Erythroblast (primary cell): ENCODE data around the gene DEDD.

ENCODE experiments used
- DNase-seq, 2 experiments: peaks; one replicate each; lab custom pipeline; 2025; lab: John Stamatoyannopoulos, UW
- GATA1 ChIP-seq: IDR thresholded peaks from 2 replicates; pipeline ENCODE4 v1.6.1; 2011; ENCODE audit warnings: low read depth, mild to moderate bottlenecking, control low read depth, low read length, moderate library complexity
- POLR2A ChIP-seq: IDR thresholded peaks from 2 replicates; pipeline ENCODE4 v1.6.1; 2011; ENCODE audit warnings: mild to moderate bottlenecking, low read length

Gene DEDD

DNA sequence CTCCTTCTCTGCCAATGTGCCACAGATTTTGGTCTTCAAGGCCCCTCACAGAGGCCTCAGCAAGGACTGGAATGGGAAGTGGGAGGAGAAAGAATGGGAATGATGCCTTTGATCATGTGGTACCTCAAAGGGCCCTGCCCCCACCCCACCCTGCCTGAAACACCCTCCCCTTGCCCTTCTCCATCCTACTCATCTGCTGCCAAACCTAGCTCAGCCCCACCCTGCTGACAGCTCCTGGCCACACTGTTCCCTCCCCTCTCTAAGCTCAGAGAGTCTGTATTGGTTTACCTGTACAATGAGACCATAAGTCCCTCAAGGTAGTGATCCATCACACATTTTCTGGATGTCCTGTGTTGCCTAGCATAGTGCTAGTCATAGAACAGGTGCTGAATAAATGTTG lies 56.1 kb downstream of the DEDD start:
- DNase-seq, result no peak
- TF ChIP-seq POLR2A, result no peak
- TF ChIP-seq GATA1, result no peak

DNA sequence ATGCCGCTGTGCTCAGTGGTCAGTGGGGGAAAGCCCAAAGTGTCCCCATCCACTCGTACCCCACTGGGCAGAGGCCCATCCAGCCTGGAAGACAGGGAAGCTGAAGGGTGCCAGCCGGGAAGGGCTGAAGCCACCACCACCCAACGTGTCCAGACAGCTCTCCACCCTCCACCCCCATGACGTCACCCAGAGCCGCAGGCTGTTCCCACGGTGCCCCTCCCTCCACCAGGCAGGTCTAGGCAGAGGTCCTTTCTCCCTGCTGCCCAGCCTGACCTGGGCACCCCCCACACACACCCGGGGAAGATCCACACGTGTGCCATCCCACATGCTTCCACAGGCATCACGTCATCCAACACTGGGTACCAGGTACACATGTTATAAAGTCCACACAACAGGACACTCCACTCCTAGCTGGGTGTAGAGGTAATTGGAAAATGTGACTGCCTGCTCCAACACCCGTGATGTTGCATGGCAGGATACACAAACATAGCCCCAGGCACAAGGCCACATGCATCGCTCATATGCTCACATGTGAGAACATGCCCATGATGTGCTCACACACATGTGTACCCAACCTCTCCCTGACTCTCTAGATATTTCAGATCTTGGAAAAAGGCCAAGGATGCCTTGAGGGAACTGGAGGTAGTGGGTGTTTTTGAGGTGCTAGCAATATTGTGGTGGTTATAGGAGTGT lies 57.6 kb downstream of the DEDD start:
- TF ChIP-seq GATA1, result no peak
- TF ChIP-seq POLR2A, result no peak
- DNase-seq, result peak in 1 of 2 experiments; percentile 50

DNA sequence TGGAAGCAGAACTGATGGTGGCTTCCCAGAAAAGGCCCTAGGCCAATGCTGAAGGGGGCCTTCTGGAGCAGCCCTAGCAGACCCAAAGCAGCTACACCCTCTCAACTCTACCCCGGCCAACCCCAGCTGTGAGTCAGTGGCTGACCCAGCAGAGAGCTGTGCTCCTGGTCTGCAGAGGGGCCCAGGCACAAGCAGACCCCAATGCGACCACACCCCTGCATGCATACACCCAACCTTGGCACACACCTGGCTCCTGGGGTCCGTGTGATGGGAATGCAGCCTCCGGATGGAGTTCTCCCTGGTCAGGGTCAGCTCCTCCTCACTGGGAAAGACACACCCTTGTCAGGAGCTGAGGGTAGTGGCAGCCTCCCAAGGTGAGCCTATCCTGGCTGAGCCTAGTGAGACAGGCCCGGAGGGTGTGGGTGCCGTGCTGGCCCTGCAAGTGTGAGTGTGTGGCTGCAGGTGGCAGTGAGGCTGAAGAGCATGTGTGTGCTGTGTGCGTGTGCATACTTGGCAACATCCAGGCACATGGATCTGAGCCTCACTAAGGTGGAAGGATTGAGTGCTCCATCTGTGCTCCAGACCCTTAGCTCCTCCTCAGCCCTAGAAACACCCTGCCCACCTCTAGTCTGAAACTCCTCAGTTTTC lies 58.9 kb downstream of the DEDD start:
- no peak for DNase-seq
- TF ChIP-seq GATA1, result no peak
- no peak for TF ChIP-seq POLR2A

DNA sequence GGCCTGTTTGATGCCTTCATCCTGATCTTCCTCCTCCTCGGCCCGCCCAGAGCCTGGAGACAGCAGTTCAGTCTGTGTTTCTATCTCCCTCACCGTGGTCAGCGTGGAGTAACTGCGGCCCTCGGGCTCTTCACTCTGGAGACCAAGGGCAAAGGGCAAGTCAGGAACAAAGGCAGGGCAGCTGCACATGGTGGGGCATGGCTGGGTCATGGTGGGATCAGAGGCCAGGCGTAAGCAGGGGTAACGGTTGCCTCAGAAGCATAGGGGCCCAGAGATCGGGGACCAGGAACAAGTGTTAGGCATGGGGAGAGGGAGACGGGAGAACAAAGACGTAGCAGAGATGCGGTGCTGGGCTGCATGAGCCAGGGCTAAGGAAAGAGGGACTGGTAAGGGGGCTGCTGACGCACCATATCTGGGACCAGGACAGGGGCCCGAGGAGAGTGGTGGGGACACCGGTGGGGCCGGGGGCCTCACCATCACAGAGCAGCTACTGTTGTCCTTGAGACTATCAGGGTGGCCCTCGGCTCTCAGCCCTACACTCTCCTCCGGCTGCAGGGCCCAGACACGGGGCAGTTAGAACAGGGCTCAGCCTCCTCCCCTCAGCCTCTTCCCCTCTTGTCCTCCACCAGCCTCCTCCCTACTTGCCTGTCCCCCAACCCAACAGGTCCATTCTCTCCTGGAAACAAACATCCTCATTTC lies 59.6 kb downstream of the DEDD start:
- DNase-seq, result no peak
- TF ChIP-seq GATA1, result no peak
- no peak for TF ChIP-seq POLR2A

DNA sequence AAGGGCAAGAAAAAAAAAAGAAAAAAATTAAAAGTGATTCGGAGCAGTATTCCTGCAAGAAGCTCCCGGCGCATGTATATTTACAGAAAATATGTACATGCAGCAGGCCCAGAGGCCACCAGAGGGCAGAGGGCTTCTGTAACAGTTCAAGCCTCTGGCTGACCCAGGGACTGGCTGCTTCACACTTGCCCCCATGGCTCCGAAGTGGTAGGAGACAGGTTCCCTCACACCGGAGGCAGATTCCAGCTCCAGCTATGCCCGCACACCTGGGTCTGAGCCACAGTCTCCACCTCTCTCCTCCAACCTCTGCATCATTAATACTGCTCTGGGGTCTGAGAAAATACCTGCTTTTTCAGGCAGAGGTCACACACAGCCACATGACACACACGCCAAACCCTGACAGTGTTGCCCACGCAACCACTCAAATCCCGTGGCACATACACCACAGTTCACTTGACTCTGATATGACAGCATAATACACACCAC lies 60.5 kb downstream of the DEDD start:
- peak; percentile 64 to 74 for DNase-seq
- no peak for TF ChIP-seq POLR2A
- no peak for TF ChIP-seq GATA1
